T-helper 1 cell treated with Interleukin-12 subunit alpha and Interleukin-12 subunit beta and Interleukin-4 antibody, amounts not matched to agents 30 μg/mL and 1 μg/mL, for 36 hours (primary cell): ENCODE measurements around the gene CYRIA.

Source experiments
- H3K27ac Mint-ChIP-seq: one replicate; pipeline ENCODE4 v1.8.0; 2021; ENCODE audit warnings: mild to moderate bottlenecking, mixed read lengths
- H3K27me3 Mint-ChIP-seq: one replicate; pipeline ENCODE4 v1.8.0; 2021; ENCODE audit warnings: low read depth, mixed read lengths
- H3K36me3 Mint-ChIP-seq: one replicate; pipeline ENCODE4 v1.8.0; 2021; ENCODE audit warnings: low read depth, mixed read lengths
- H3K4me1 Mint-ChIP-seq: one replicate; pipeline ENCODE4 v1.8.0; 2021; ENCODE audit warnings: low read depth, mixed read lengths
- H3K4me3 Mint-ChIP-seq: one replicate; pipeline ENCODE4 v1.8.0; 2021; ENCODE audit warnings: mild to moderate bottlenecking, moderate library complexity, mixed read lengths
- H3K9me3 Mint-ChIP-seq: one replicate; pipeline ENCODE4 v1.8.0; 2021; ENCODE audit warnings: mixed read lengths

Gene CYRIA

DNA sequence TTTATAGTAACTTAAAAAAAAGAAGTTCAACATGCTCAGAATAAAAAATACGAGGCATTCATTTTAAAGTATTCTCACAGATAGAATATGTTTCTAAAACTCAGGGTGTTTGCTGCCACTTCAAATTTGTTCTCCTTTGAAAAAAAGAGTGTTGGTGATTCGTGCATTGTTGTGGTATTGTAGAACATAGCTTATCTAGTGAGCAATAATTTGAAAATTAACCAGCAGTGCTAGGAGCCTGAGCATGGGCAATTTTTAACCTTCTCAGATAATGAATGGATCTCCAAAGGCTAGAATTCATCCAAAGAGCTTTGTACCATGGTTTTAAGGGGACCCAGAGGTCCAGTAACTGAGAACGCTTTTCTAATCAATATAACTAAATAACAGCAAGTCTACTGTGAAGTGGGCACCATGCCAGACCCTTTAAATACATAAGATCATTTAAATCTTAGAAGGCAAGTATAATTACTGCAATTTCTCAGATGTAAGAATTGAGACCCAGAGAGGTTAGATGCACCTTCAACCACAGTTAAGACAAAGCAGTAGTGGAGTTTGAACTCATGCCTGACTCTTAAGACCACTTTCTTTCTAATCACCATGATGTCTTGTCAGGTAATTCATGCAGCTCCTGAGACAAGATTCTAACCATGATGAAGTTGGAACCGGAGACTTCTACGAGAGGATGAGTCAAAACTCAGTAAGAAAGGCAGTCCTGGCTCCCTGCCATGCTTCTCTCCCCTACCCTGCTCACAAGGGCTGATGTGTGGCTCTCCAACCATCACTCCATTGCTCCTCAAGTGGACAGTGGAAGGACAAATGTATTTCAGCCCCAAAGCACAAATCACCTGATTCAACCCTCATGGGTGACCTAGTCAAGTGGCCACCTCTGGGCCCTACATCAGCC lies 3.4 kb downstream of the CYRIA start:
- peaks cover 29% of the 10 kb centered on the region for H3K27me3 Mint-ChIP-seq
- H3K9me3 Mint-ChIP-seq: no peaks in the 10 kb centered on the region
- peaks cover 18% of the 10 kb centered on the region for H3K4me1 Mint-ChIP-seq
- peaks cover 2% of the 10 kb centered on the region for H3K36me3 Mint-ChIP-seq
- no peak overlapping the region for H3K4me3 Mint-ChIP-seq
- no peak overlapping the region for H3K27ac Mint-ChIP-seq

DNA sequence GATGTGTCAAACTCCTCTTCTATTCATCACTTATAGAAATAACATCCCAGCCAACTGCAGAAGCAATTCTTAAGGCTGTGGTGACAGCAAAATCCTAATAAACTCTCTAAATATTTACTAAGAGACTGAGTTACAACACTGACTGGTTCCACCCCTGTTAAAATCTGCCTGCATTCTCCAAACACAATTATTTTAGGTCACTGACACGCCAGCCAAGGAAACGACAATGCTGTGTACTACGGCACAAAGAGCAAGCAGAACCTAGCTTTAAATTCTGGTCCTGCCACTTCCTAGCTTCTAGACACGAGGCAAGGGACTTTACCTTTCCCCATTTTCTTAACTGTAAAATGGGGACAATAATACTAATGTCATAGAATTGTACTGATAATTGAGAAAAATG lies 4.1 kb downstream of the CYRIA start:
- no peaks in the 10 kb centered on the region for H3K9me3 Mint-ChIP-seq
- H3K27ac Mint-ChIP-seq: no peak overlapping the region
- H3K4me1 Mint-ChIP-seq: peaks cover 18% of the 10 kb centered on the region
- peaks cover 28% of the 10 kb centered on the region for H3K27me3 Mint-ChIP-seq
- H3K36me3 Mint-ChIP-seq: peaks cover 2% of the 10 kb centered on the region
- H3K4me3 Mint-ChIP-seq: no peak overlapping the region

DNA sequence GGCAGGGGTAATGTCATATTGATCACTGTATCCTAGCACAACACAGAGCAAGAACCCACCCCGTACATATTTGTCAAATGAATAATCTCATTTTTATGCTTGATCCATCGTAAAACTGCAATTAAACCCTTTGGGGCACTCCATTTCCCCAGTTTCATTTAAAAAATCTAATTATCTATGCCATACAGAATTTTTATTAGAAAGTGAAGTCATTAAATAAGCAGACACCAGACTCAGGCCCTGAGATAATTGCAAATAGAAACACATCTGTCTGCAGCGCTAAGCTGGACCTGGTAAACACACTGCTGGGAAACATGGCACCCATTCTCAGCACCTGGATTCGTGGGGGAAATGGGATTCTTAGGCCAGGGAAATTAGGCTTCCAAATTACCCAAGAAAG lies 5.1 kb downstream of the CYRIA start:
- Mint-ChIP-seq H3K27me3 (peaks cover 21% of the 10 kb centered on the region), H3K9me3 (no peaks in the 10 kb centered on the region), H3K4me1 (peaks cover 12% of the 10 kb centered on the region), H3K4me3 (no peak overlapping the region), H3K36me3 (peaks cover 2% of the 10 kb centered on the region), H3K27ac (no peak overlapping the region)

DNA sequence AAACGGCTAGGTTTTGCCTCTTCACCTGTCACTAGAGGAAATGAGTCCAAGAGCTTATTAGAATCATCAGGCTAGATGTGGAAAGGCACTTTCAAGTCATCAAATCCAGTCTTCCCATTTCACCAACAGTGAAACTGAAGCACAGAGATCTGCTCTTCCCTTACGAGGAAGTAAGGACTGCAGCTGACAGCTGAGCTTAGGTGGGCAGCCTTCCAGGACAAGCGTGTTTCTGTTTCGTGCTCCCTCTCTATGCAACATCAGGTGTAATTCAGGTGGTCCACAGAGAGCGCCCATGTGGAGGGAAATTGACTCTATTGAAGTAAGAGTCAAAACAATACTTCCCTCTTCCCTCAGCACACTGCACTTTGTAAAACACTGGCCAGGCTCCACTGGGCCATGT lies 5.5 kb downstream of the CYRIA start:
- H3K36me3 Mint-ChIP-seq: peaks cover 2% of the 10 kb centered on the region
- H3K9me3 Mint-ChIP-seq: no peaks in the 10 kb centered on the region
- peaks cover 21% of the 10 kb centered on the region for H3K27me3 Mint-ChIP-seq
- no peak overlapping the region for H3K27ac Mint-ChIP-seq
- H3K4me3 Mint-ChIP-seq: no peak overlapping the region
- H3K4me1 Mint-ChIP-seq: peaks cover 12% of the 10 kb centered on the region

DNA sequence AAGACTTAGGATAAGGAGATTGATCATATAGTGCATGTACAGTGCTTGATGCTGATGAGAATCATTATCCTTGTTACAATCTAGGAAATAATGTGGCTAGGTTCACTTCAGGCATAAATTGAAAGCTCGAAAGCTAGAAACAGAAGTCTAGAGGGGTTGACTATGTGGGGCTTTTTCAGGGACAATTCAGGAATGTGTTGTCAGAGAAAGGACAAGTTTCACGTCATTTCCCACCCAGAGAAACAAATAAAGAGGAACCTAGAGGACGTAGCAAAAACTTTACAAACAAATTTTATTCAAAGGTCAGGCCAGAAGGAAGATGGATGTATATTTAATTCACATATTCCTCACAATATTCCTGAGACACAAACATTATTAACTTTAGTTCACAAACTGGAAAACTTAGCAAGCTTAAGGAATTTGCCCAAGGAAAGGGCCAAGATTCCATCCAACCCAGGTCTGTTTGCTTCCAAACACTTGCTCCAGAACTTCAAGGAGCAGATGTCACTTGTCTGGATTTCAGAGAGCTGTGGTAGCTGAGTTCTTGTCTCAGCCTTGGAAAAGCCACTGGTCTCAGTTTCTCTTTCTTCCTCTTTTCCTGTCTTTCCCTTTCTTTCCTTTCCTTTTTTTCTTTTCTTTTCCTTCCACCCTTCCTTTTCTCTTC lies 7.4 kb downstream of the CYRIA start:
- H3K4me1 Mint-ChIP-seq: peaks cover 3% of the 10 kb centered on the region
- no peak overlapping the region for H3K27ac Mint-ChIP-seq
- H3K36me3 Mint-ChIP-seq: peaks cover 2% of the 10 kb centered on the region
- peaks cover 9% of the 10 kb centered on the region for H3K27me3 Mint-ChIP-seq
- no peaks in the 10 kb centered on the region for H3K9me3 Mint-ChIP-seq
- no peak overlapping the region for H3K4me3 Mint-ChIP-seq

DNA sequence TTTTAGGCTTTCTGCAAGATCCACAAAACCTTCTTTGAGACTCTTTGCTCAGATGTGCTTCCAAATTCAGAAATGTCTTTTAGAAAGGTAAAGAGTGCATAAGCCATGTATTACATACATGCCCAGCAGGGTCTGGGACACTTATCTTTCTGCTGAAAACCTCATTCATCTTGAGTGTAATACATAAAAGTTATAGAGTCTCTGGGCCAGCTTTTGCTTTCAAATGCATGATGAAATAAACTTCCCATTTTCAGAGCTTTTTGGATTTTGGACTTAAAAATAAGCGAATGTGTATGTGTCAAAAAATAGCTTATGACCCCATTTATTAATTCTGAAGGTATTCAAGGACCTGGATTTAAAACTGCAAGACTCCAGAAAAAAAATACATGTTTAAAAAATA lies 8.0 kb downstream of the CYRIA start:
- H3K27me3 Mint-ChIP-seq: peaks cover 9% of the 10 kb centered on the region
- no peak overlapping the region for H3K27ac Mint-ChIP-seq
- H3K36me3 Mint-ChIP-seq: peaks cover 2% of the 10 kb centered on the region

DNA sequence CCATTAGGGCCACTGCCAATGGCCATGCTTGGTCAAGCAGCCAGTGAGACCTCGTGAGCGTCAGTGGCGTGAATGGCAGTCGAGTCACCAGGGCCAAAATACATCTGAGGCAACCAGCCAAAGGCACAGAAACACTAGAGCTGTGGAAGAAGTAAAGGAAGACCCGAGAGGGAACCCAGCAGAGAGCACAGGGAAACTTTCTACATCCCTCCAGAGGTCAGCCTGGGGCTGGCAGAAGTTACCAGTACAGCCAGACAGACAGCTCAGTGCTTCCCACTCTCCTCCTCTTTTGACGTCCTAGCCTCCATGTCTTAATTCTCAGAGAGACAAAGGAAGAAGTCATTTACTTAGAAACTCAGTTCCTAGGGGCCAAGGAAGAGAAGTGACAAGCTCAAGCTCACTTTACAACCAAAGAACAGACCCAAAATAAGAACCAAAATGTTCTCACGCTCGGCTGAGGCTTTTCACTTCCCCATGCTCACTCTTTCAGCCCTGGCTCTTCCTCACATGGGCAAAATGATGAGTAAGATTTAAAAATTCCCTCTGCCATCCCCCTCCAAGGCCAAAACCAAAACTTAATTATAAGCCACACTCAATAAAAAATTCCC lies 8.7 kb downstream of the CYRIA start:
- H3K36me3 Mint-ChIP-seq: peaks cover 2% of the 10 kb centered on the region

More for the DNA sequence above, 8.0 kb downstream of the CYRIA start:
- Mint-ChIP-seq H3K9me3 (no peaks in the 10 kb centered on the region), H3K4me1 (no peaks in the 10 kb centered on the region), H3K4me3 (no peak overlapping the region)

DNA sequence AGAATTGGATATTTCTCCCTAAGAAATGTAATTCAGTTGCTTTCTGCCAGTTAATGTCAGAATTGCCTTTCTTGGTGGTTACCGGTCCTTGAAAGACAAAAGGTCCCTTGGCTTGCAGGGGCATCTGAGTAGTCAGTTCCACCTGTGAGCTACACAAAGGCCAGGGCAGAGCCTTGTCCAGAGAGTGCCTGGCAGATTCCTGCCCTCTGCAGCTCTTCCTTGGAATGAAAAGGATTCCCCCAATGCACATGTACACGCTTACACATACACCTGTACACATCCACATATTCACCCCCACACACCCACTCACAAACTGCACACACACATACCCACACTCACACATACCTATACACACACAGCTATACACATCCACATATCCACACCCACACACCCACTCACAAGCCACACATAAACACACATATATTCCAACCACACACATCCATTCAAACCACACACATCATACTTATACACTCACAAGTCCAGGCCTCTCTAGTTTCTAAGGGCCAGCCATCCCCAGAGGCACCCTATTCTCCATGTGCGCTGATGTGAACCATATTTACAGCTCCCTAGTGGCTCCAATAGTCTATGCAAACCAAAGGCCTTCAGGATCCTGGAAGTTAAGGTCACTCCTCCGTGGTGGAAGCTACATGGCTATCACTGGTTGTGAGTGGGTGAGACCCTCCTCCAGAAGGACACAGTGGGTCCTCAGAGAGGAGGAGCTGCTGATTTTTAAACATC lies 9.6 kb downstream of the CYRIA start:
- Mint-ChIP-seq H3K27ac (no peak overlapping the region), H3K9me3 (no peaks in the 10 kb centered on the region), H3K4me3 (no peak overlapping the region), H3K27me3 (peaks cover 3% of the 10 kb centered on the region), H3K4me1 (no peaks in the 10 kb centered on the region), H3K36me3 (no peaks in the 10 kb centered on the region)

More for the DNA sequence above, 8.7 kb downstream of the CYRIA start:
- H3K4me3 Mint-ChIP-seq: no peak overlapping the region
- H3K27ac Mint-ChIP-seq: no peak overlapping the region
- no peaks in the 10 kb centered on the region for H3K9me3 Mint-ChIP-seq
- H3K4me1 Mint-ChIP-seq: no peaks in the 10 kb centered on the region
- H3K27me3 Mint-ChIP-seq: peaks cover 9% of the 10 kb centered on the region

DNA sequence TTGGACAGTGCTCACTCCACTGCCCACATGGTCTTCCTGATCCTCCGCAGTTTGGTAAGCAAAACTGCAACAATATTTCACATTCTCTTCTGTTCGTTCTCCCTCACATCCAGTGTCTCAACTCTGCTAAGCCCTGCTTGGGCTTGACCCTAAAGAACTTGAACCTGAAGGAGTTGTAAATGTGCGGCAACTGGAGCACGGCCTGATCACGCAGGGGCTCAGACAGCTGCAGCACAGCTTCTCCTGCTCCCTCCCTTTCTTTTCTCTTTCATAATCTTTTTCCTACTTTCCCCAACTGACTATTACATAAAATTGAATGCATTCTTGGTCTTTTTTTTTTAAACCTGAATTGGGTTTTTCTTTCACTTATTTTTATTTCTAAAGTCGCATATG lies 10.2 kb downstream of the CYRIA start:
- peaks cover 3% of the 10 kb centered on the region for H3K4me1 Mint-ChIP-seq
- H3K27ac Mint-ChIP-seq: no peak overlapping the region
- H3K9me3 Mint-ChIP-seq: no peaks in the 10 kb centered on the region
- no peaks in the 10 kb centered on the region for H3K36me3 Mint-ChIP-seq
- no peak overlapping the region for H3K4me3 Mint-ChIP-seq
- peaks cover 3% of the 10 kb centered on the region for H3K27me3 Mint-ChIP-seq

DNA sequence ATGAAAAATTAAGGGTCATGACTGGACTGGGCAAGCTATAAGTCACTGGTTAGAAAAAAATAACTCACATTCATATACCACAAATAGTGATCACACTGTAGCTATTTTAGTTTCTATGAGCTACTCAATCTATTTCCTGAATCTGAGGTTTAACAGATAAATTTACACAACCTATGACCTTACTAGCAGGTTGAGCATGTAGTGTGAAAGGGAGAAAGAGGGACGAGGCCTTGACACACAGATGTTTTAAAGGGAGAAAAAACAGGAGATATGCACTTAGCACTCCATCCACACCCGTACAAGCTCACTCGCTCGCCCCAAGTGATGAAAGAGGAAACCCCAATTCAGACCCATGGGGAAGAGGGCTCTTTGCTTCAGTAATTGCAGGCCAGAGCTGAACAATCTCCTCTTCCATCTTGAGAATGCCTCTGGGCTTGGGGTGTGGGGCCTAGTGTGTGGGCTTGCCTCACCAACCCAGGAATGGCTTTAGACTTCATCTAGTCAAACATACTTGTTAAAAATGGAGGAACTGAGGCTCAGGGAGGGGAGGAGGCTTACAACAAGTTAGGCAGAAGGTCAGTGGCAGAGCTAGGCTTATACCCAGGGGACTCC lies 10.7 kb downstream of the CYRIA start:
- Mint-ChIP-seq H3K4me3 (no peak overlapping the region), H3K27ac (no peak overlapping the region), H3K4me1 (peaks cover 3% of the 10 kb centered on the region), H3K36me3 (no peaks in the 10 kb centered on the region), H3K9me3 (no peaks in the 10 kb centered on the region), H3K27me3 (peaks cover 3% of the 10 kb centered on the region)

DNA sequence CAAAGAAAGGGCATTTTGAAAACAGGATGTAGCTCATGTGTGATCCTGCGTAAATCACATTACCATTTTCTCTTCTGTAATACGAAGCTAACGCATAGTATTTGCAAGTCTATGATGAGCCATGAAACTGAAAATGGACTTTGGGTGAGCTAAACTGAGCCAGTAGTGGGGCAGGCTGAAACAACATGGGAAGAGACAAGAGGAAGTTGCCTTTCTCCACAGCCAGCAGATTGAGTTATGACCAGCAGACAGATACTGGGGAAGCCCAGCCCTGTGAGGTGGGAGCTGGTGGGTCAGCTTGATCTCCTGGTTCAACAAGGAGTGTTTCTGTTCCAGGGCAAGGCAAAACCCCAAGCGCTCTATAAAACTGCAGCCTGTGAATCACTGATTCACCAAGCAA lies 11.8 kb downstream of the CYRIA start:
- Mint-ChIP-seq H3K9me3 (no peaks in the 10 kb centered on the region), H3K36me3 (no peaks in the 10 kb centered on the region), H3K27me3 (peaks cover 3% of the 10 kb centered on the region), H3K4me3 (no peak overlapping the region), H3K4me1 (peaks cover 3% of the 10 kb centered on the region), H3K27ac (no peak overlapping the region)

DNA sequence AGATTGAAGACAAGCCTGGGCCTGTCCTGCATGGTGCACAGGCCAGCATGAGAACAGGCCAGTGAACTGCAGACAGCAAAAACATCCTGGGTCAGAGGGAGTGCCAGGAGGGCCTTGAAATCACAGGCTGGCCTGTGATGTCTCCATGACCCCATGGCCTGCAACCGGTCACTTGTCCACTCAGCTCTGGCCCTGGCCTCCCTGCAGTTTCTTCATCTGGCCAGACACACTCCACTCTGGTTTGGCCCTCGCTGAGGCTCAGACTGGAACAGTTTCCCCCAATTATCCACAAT lies 12.6 kb downstream of the CYRIA start:
- Mint-ChIP-seq H3K9me3 (no peaks in the 10 kb centered on the region), H3K4me3 (no peak overlapping the region), H3K36me3 (no peaks in the 10 kb centered on the region), H3K27me3 (no peaks in the 10 kb centered on the region), H3K27ac (no peak overlapping the region), H3K4me1 (peaks cover 3% of the 10 kb centered on the region)

DNA sequence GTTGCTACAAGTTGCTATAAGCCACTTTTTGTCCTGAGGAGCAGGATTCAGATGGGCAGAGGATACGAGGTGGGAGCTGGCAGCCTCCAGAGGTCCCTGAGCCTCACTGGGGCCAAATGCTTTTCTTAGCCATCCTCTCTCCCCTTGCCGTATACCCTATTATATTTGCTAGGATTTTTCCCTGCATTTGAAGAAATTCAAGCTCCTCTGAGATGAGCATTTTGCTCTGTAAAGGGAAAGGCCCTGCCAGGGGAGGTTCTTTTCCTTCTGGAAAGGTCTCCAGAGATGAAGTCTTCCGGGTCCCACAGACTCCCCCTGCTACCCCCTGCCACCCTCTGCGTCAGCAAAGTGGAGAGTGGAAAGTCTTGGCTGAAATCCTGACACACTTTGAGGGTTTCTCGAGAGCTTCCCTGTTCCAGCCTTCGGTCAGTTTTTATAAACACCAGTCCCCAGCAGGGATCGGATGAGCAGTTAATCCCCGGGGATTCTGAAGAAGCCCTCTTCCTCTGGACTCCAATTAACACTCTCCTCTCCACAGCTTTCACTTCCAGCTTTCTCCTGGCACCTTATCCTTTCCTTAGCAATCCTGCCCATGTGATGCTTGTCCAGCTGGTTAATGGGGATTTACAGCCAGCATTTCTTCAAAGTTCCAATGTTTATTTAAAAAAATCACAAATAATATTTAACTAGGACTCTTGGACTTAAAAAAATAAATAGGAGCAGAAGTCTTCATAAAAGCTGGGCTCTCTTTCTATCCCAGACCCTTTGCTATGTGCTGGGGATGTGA lies 13.1 kb downstream of the CYRIA start:
- H3K9me3 Mint-ChIP-seq: no peaks in the 10 kb centered on the region
- no peaks in the 10 kb centered on the region for H3K36me3 Mint-ChIP-seq
- peaks cover 3% of the 10 kb centered on the region for H3K4me1 Mint-ChIP-seq
- H3K4me3 Mint-ChIP-seq: no peak overlapping the region
- no peak overlapping the region for H3K27ac Mint-ChIP-seq
- H3K27me3 Mint-ChIP-seq: no peaks in the 10 kb centered on the region
